GM18861 (cell line): ENCODE measurements around the gene CFAP77.

Source experiments
- ATAC-seq: cut with Tn5 transposase; IDR thresholded peaks from one replicate; pipeline ENCODE4 v1.9.1; 2021; ENCODE audit not compliant: unreplicated experiment

CFAP77 gene

DNA sequence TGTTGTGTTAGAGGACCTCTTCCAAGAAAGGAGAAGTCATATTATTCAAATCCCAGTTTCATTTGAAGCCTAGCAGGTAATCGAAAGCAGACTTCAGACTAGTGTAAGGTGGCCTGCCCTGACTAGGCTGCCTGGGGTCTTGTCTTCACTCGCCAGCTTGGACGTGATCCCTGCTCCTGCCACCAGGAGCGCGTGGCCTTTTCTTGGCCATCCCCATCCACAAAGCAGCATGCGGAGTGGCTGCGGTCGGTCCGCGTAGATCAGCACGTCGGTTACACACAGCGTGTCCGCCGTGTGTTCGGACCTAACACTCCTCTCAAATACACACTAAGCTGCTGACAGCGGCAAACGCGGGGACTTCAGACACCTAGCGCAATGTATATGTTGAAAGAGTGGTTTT is 37.3 kb downstream of the CFAP77 start:
- ATAC-seq = no peak

DNA sequence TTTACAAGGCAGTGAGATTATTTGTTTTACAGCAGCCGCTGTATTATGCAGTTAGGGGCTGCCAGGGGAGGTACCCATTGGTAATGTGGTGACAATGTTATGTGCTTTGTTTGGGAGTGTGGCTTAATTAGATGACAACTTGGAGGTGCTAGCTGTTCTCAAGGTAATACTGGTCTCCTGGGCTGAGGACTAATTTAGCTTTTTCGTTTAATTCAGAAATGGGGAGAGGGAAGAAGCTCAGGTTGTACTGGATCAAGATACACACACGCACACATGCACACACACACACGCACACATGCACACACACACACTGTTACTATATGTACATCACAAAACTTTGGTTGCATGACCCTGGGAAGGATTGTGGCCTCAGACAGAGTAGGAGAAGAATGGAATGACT is 37.9 kb downstream of the CFAP77 start:
- ATAC-seq = no peak

GRCh38 chr9:132451276-132451675 is 41.3 kb downstream of the CFAP77 start:
- no peak for ATAC-seq

DNA sequence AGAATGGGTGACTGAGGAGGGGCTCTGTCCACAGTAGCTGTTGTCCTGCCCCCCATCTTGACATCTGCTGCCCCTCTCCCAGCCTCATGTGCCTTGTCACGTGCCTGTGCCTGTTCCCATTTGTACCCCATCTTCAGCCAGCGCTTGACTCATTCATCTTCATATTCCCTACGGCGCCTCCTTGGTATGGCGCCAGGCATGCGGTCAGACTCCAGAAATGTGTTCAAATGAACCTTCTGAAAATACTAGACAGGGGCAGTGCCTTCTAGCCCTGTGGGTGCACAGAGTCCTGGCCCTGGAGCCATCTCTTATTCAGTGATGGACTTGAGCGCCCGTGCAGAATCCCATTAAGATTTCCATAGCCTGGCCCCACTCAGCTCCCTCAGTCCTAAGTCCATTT is 46.2 kb downstream of the CFAP77 start:
- no peak for ATAC-seq

- no peak for ATAC-seq
Measured at GRCh38 chr9:132457504-132458236, 47.7 kb downstream of the CFAP77 start.

- no peak for ATAC-seq
Measured at GRCh38 chr9:132458432-132458831, 48.4 kb downstream of the CFAP77 start.

DNA sequence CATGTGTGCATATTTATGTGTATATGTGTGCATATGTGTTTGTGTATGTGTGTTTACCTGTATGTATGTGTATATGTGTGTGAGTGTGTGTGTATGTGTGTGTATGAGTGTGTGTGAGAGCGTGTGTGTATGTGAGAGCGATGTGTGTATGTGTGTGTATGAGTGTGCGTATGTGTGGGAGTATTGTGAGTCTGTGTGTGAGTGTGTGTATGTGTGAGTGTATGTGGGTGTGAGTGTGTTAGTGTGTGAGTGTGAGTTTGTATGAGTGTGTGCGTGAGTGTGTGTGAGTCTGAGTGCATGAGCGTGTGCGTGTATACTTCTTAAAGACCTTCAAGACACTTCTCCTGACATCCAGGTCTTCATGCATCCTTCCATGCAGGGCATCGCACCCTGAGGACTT is 49.6 kb downstream of the CFAP77 start:
- ATAC-seq = no peak

DNA sequence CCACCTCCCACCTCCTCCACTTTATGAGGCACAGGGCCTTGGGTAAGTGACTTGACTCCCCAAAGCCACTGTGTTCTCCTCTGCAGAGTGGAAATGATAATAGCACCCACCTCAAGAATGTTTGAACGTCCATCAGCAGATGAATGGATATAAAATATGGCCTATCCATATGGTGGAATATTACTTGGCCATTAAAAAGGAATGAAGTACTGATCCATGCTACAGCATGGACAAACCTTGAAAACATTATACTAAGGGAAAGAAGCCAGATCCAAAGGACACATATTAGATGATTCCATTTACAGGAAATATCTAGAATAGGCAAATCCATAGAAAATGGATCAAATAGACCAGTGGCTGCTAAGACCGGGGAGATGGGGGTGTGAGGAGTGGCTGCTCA is 50.2 kb downstream of the CFAP77 start:
- ATAC-seq = no peak

- no peak for ATAC-seq
Measured at GRCh38 chr9:132461281-132461896, 51.4 kb downstream of the CFAP77 start.

DNA sequence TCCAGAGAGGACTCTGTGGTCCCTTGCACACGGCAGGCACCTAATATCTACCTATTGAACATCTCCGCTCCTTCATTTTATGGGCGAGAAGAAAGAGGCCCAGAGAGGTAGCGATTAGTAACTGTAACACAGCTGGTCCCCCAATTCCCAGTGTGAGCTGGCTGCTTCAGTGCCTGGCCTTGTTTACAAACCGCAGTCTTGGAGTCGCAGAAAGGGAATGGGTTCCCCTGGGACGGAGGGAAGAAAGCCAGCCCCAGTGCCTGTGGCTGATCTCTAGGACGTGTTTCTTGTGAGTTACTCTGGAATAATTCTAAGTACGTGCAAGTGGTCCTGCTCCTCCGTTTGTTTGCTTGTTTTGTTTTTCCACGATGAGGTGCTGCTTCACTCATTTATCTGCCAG is 52.0 kb downstream of the CFAP77 start:
- ATAC-seq = no peak

DNA sequence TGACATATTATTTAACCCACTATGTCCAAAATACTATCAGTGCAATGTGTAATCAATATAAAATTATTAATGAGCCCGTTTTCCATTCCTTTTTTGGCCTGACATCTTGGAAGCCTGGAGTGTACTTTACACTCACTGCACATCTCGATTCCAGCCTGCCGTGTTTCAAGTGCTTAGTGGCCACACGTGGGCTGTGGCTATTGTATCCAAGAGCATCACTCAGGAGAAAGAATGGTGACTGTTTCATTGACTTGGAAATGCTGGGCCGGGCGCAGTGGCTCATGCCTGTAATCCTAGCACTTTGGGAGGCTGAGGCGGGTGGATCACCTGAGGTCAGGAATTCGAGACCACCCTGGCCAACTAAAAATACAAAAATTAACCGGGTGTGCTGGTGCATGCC is 54.5 kb downstream of the CFAP77 start:
- ATAC-seq = no peak

DNA sequence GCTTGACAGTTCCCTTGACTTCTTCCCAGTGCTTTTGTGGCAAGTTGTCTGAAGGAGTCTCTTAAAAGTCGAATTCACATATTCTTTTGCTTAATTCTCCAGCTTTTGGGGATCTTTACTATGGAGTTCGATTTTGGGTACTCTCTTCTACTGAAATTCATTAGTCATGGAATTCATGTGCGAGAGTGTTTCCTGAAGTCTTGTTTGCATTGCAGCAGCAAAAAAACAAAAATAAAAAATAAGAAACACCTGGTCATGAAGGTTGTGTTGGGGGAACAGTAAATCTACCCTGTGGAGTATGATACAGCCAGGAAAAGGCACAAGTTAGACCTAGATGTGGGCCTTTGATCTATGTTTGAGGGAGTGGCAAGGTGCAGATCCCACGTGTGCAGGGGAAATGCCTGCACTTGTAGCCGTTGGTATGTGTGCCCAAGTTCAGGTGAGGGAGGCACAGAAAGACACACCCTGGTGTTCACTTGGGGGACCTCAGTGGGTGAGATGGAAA is 55.2 kb downstream of the CFAP77 start:
- ATAC-seq = no peak

GRCh38 chr9:132472199-132472598 is 62.2 kb downstream of the CFAP77 start:
- ATAC-seq = no peak

- ATAC-seq = no peak
Measured at GRCh38 chr9:132472599-132472998, 62.6 kb downstream of the CFAP77 start.

GRCh38 chr9:132474253-132474652 is 64.2 kb downstream of the CFAP77 start:
- no peak for ATAC-seq

DNA sequence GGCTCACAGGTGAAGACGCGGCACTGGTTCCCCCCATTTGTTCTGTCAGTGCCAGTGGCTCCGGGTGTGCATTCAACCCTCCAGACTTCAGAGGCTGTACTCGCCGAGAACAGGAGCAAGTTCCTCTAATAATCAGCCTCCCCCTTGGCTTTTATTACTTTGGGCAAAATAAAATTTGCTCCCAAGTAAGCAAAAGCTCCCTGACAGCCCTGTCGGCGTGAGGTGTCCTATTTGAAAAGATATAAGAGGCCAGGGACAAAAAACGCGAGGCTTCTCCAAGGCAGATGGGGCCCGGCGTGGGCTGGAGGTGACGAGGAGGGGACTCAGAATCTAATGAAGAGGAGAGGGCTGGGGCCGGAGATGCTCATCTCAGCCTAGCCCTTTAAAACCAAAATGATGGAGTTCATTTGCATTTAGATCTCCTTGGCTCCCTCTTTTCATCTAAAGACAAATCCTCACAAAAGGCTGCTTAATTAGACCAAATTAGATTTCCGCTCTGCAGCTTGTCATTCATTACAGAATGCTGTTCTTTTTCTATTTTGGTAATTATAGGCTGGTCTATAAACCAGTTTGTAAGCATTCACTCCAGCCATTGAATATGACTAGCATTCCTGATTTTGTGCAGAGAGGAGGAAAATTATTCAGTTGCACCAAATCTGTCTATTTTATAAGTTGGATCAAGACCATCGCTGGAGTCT is 68.5 kb downstream of the CFAP77 start:
- no peak for ATAC-seq

- no peak for ATAC-seq
Measured at GRCh38 chr9:132479733-132480132, 69.7 kb downstream of the CFAP77 start.

GRCh38 chr9:132481053-132481849 is 71.2 kb downstream of the CFAP77 start:
- no peak for ATAC-seq

DNA sequence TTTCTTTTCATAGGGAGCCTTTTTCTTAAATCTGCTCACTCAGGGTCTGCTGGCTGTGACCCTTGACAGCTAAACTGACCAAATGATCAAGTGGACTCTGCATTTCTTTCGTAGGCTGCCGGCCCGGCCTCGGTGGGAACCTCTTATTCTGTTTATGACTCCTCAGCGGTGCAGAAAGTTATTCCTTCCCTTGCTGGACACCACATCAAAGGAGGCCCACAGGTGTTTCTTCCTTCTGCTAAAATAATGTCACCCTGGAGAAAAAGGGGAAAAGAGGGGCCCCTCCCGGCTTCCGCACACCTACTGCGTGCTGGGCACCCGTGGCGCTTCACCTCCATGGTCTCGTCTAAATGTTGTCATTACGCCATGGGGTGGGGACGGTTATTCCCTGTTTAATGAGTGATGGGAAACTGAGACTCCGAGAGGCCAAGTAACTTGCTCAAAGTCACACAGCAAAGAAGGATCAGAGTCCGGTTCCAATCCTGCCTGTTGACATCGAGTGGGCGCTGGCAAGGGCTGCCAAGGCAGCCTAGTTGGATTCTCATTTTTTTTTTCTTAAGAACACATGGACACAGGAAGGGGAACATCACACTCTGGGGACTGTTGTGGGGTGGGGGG is 72.3 kb downstream of the CFAP77 start:
- no peak for ATAC-seq

- no peak for ATAC-seq
Measured at GRCh38 chr9:132485393-132485792, 75.4 kb downstream of the CFAP77 start.
